ENCODE measurements around the gene MMP25.
"Not testable (repeated sequence)": the region's sequence is repeated elsewhere in the genome, so short reads cannot be mapped to it uniquely, and the experiment has no call there.

Gene MMP25

DNA sequence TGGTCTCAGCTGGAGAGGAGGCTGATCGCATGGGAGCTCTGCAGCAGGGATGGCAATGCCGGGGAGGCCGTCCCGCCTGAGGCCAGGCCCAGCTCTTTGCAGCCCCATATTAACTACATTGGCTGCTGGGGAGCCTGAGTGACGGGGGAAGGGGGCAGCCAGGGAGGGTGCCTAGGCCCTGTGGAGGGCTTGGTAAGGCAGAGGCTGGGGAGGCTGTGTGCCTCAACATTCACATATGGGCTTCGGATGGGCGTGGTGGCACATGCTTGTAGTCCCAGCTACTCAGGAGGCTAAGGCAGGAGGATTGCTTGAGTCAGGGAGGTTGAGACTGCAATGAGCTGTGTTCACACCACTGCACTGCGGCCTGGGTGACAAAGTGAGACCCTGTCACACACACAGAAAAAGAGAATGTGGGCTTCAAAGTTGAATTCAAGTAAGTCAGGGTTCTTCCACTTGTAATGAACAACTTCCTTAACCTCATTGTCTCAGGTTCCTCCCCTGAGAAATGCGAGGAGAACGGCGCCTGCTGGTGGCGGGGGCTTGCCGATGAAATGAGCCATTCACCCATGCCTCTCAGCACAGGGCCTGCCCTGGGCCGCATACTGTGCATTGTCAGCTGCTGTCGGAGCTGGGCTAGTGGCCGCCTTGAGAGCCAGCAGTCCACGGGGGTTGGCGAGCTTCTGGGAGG is 26.4 kb downstream of the MMP25 start:
- not testable (repeated sequence) for DNase-seq (ENCODE audit: low spot score)

DNA sequence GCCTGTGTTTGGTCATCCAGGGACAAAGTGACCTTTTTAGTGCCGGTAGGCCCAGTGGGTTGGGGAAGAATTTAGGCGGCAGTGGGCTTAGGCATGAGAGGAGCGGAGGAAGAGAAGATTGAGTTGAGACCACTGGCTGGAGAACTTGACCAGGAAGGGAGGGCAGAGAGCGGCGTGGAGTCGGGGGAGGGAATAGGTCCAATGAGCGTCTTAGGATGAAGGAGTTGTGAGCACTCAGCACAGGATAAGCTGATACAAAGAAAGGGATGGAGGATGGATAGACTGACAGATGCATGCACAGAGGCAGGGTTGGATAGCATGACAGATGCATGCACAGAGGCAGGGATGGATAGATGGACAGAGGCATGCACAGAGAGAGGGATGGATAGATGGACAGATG is 27.1 kb downstream of the MMP25 start:
- DNase-seq (ENCODE audit: low spot score), result no peak

- DNase-seq (ENCODE audit: low spot score), result no peak
These were observed 28.6 kb downstream of the MMP25 start for GRCh38 chr16:3074860-3075522.

DNA sequence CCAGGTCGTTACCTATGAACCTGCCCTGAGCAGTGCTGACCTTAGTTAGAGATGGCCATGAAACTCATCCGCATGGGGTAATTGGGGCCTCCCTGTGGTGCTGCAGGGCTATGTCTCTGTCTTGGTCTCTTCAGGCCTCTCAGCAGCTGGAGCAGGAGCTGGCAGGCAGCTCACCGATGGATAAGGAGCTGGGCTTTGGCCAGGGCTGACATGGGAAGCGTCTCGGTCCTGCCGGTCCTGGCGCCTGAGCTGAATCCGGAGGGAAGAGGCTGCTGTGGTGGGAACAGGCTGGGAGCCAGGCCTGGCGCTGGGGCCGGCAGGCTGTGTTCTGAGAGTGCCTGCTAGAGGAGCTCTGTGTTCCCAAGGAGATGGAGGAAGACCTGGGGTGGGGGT is 29.2 kb downstream of the MMP25 start:
- no peak for DNase-seq (ENCODE audit: low spot score)

DNA sequence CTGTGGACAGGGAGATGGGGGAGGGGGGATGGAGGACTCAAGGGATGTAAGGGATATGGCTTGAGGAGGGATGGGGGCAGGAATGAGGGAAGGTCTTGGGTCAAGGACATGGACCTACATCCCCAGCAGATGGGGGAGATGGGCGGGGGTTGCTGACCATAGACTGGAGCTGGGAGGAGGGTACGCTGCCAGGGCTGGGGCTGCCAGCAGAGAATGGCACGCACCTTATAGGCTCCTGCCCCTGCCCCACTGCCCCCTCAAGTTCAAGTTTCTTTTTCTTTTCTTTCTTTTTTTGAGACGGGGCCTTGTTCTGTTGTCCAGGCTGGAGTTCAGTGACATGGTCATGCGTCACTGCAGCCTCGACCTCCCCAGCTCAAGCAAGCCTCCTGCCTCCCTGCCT is 29.6 kb downstream of the MMP25 start:
- DNase-seq (ENCODE audit: low spot score), result not testable (repeated sequence)

- DNase-seq (ENCODE audit: low spot score), result no peak
These were observed 30.2 kb downstream of the MMP25 start for GRCh38 chr16:3076577-3076976.

DNA sequence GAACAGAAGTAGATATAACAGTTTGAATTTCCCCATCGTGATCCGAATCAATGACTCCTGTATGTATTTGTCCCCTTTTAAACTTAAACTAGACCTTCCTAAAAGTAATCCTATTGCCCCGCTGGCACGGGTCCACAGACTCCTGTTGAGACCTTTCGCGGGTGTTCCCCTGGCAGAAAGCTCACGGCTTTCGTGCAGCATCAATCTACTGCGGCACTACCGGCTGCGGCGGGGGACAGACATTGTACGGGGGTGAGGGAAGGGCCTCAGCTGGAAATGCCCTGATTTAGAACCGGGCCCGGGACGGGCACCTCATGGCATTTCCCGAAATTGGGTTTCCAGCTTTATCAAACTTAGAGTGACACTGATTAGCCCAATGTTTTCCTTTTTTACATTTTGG is 33.7 kb downstream of the MMP25 start:
- no peak for DNase-seq (ENCODE audit: low spot score)

DNA sequence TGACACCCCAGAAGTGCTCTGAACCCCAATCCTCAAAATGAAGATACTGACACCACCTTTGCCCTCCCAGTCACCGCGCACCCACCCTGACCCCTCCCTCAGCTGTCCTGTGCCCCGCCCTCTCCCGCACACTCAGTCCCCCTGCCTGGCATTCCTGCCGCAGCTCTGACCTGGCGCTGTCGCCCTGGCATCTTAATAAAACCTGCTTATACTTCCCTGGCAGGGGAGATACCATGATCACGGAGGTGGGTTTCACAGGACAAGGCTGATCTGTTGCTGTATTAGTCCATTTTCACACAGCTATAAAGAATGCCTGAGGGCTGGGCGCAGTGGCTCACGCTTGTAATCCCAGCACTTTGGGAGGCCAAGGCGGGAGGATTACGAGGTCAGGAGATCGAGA is 35.6 kb downstream of the MMP25 start:
- DNase-seq (ENCODE audit: low spot score), result not testable (repeated sequence)

- not testable (repeated sequence) for DNase-seq (ENCODE audit: low spot score)
These were observed 37.0 kb downstream of the MMP25 start for GRCh38 chr16:3083408-3083807.

- no peak for DNase-seq (ENCODE audit: low spot score)
These were observed 38.1 kb downstream of the MMP25 start for GRCh38 chr16:3084491-3084890.

- no peak for DNase-seq (ENCODE audit: low spot score)
These were observed 38.8 kb downstream of the MMP25 start for GRCh38 chr16:3084969-3085670.

GRCh38 chr16:3085868-3086595 is 39.7 kb downstream of the MMP25 start:
- no peak for DNase-seq (ENCODE audit: low spot score)

- no peak for DNase-seq (ENCODE audit: low spot score)
These were observed 40.4 kb downstream of the MMP25 start for GRCh38 chr16:3086596-3087242.

DNA sequence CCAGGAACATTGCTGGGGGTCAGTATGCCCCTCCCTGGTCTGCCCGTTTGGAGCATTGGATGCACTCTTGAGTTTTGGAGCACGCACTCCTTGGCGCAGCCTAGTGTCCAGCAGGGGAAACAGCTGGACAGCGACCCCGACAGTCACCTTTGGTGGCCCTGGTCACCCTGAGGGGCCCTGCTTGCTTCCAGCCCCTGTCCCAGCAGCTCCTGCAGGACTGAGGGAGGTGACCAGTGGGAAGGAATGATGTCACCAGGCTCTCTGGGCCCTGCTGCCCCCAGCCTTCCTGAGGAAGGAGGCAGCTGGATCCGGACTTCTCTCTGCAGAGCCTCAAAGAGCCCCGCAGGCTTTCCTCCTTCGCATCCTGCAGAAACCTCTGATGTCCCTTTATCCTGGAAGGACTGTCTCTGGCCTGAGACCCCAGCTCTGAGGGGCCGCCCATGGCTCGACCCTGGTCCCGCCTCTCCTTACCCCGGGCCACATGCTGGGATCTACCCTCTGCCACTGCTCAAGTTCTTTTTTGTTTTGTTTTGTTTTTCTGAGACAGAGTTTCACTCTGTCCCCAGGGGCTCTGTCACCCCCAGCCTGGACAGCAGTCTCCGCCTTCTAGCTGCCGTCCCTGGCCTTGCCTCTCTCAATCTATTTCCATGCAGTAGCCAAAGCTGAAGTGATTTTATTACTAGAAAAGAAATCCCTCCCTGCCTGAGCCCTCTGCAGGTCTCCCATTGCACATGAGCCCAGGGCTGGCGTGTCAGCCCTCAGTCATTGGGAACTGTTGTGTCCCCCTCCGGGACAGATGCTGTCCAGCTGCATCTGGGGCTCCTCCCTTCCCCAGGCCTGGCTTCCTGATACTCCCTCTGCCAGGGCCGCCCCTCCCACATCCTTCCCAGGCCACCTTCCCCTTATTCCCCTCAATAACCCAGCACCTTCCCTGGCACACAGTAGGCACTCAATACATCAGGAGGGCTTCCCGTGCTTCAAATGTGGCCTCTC is 41.2 kb downstream of the MMP25 start:
- no peak for DNase-seq (ENCODE audit: low spot score)

DNA sequence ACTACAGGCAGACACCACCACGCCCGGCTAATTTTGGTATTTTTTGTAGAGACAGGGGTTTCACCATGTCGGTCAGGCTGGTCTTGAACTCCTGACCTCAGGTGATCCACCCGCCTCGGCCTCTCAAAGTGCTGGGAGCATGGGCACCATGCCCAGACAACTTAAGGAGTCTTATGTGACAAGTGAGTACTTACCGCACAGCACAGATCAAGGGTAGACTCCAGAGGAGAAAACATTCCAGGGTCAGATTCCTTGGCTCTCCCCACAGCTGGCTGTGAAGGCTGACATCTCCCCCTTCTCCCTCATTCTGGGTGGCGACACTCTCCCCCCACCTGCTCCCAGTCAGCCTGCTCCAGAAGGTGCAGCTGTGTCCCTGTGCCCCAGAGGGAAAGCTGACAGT is 42.1 kb downstream of the MMP25 start:
- DNase-seq (ENCODE audit: low spot score), result no peak

GRCh38 chr16:3088925-3089716 is 42.8 kb downstream of the MMP25 start:
- no peak for DNase-seq (ENCODE audit: low spot score)

DNA sequence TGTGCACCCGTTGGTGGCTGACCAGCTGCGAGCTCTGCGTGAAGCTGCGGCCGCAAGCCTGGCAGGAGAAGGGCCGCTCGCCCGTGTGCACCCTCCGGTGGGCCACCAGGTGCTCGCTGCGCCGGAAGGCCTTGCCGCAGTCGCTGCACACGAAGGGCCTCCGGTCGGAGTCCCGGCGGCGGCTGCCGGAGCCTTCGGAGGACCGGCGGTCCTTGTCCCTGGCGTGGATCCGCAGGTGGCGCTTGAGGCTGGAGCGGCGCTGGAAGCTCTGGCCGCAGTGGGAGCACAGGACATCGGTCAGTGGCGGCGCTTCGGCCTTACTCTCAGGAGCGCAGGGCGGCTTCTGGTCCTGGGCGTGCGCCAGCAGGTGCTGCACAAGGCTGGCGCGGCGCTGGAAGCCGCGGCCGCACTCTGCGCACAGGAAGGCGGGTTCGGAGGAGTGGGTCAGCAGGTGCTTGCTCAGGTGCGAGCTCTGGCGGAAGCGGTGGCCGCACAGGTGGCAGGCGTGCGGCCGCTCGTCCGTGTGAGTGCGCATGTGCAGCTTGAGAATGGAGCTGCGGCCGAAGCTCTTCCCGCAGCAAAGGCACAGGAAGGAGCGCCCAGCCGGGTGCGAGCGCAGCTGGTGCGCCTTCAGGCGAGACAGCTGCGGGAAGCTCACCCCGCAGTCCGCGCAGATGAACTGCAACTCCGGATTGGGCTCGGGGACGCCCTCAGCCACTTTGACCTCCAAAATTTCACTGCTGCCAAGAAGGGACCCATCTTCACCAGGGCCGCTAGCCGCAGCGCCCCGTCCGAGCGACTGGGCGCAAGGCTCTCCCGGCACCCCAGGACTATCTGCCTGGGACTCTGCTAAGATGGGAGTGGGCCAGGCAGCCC is 43.6 kb downstream of the MMP25 start:
- DNase-seq (ENCODE audit: low spot score), result no peak

GRCh38 chr16:3091551-3091950 is 45.2 kb downstream of the MMP25 start:
- no peak for DNase-seq (ENCODE audit: low spot score)

DNA sequence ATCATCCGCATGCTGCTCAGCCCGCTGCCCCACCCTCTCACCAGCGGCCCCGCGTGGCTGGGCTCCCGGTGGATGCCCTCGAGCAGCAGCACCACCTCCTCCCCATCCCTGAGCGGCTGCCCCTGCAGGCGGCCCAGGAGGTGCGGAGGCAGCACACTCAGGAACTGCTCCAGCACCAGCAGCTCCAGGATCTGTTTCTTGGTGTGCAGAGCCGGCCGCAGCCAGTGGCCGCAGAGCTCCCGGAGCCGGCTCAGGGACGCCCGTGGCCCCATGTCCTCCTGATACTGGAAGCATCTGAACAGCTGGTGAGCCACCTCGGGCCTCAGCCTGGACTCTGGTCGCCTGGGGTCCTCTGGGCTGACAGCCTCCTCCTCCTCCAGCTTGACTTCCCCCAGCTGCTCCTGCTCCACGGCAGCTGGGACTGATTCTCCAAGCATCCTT is 46.2 kb downstream of the MMP25 start:
- no peak for DNase-seq (ENCODE audit: low spot score)

Measured in hepatic stellate cell (primary cell).